Thymus (tissue), 11 donors: ENCODE results near the gene PRKCA. TPM values are rescaled to one million over a fixed set of nuclear protein-coding genes. Genes with fewer than 3 reads are reported as not detected.
"Not testable (repeated sequence)": the region's sequence is repeated elsewhere in the genome, so short reads cannot be mapped to it uniquely, and the experiment has no call there.

Experiments used
- DNase-seq, 9 donors: peaks; one replicate each; pipeline ENCODE4 v3.0.0-alpha.2; 2013; ENCODE audit warnings: low spot score in 9 of 9, low read depth in 6 of 9, missing footprints in 1 of 9
- H3K27ac ChIP-seq, 2 donors: one replicate each; pipeline ENCODE4 v1.5.1; 2013; ENCODE audit warnings: control low read depth in 1 of 2, low read depth in 1 of 2, low read length in 1 of 2, mild to moderate bottlenecking in 1 of 2, moderate library complexity in 1 of 2
- H3K27me3 ChIP-seq, 2 donors: one replicate each; pipeline ENCODE4 v1.5.1; 2013; ENCODE audit warnings: low read length in 1 of 2; ENCODE audit not compliant: control insufficient read depth in 2 of 2, insufficient read depth in 1 of 2
- H3K36me3 ChIP-seq, 2 donors: one replicate each; pipeline ENCODE4 v1.5.1; 2013; ENCODE audit warnings: low read length in 1 of 2, mild to moderate bottlenecking in 1 of 2, moderate library complexity in 1 of 2; ENCODE audit not compliant: control insufficient read depth in 2 of 2, insufficient read depth in 2 of 2
- H3K4me1 ChIP-seq, 2 donors: one replicate each; pipeline ENCODE4 v1.5.1; 2013; ENCODE audit warnings: low read length in 2 of 2; ENCODE audit not compliant: control insufficient read depth in 2 of 2, insufficient read depth in 2 of 2
- H3K4me3 ChIP-seq, 2 donors: one replicate each; pipeline ENCODE4 v1.5.1; 2013; ENCODE audit warnings: low read length in 2 of 2, control low read depth in 1 of 2, mild to moderate bottlenecking in 1 of 2
- H3K9me3 ChIP-seq, 2 donors: one replicate each; pipeline ENCODE4 v1.5.1; 2013; ENCODE audit warnings: low read length in 1 of 2, mild to moderate bottlenecking in 1 of 2; ENCODE audit not compliant: control insufficient read depth in 2 of 2, insufficient read depth in 1 of 2
- WGBS: extraction: QIAGEN DNeasy Blood & Tissue Kit; methylation state at CpG from one replicate; pipeline ENCODE4 v1.1.7; 2013; 5-methylcytosine and 5-hydroxymethylcytosine counted together
- polyA plus RNA-seq: library from polyadenylated mRNA; stranded (reverse); fragments of 200-250 nt; gene quantifications from one replicate; pipeline ENCODE4 v1.2.3, GENCODE V29; 2013
- total RNA-seq: library from RNA; stranded (reverse); fragments of 120-200 nt; gene quantifications from one replicate; pipeline ENCODE4 v1.2.4, GENCODE V29; 2013
- donor health status: healthy.

PRKCA gene
- total and polyA plus RNA-seq, 2 donors = 2.7 to 3.2 TPM

DNA sequence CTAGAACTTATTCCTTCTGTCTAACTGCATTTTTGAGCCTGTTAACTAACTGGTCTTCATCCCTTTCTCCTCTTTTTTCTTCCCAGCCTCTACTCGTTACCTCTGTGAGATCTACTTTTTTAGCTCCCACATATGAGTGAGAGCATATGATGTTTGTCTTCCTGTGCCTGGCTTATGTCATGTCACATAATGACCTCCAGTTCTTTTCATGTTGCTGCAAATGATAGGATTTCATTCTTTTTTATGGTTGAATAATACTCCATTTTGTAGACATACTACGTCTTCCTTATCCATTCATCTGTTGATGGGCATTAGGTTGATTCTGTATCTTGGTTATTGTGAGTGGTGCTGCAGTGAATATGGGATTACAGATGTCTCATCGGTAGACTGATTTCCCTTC, 184.7 kb downstream of the PRKCA start:
- peaks cover 0 to 3% of the 10 kb centered on the region in 2 donors for H3K4me1 ChIP-seq
- H3K27me3 ChIP-seq = no peaks in the 10 kb centered on the region
- no peak overlapping the region for H3K4me3 ChIP-seq
- WGBS = 96% methylated on average over 3 of the region's 3 CpGs
- H3K9me3 ChIP-seq = no peaks in the 10 kb centered on the region
- no peak for DNase-seq
- no peak overlapping the region for H3K27ac ChIP-seq
- H3K36me3 ChIP-seq = no peaks in the 10 kb centered on the region

DNA sequence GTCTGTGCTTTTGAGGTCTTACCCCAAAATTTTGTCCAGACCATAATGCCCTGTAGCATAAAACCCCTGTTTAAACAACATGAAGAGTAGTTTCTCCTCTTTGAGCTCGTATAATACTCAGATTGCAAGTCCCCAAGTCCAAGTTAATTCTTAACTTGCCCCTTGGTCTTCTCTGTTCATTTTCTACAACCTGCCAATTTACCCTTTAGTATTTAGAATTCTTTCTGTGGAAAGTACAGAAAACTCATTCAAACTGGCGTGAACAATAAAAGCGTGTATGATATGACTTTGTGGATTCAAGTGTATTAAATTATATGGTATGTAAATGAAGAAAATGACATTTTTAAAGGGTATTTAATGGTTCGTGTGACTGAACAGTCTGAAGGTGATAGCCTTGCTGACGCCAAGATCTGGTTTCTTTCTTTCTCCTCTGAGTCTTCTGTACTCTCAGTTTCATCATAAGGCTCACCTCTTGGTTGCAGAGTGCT, 185.6 kb downstream of the PRKCA start:
- WGBS = 96% methylated on average over 5 of the region's 5 CpGs
- Histone ChIP-seq H3K27ac (no peak overlapping the region), H3K4me1 (peaks cover 0 to 3% of the 10 kb centered on the region in 2 donors)

DNA sequence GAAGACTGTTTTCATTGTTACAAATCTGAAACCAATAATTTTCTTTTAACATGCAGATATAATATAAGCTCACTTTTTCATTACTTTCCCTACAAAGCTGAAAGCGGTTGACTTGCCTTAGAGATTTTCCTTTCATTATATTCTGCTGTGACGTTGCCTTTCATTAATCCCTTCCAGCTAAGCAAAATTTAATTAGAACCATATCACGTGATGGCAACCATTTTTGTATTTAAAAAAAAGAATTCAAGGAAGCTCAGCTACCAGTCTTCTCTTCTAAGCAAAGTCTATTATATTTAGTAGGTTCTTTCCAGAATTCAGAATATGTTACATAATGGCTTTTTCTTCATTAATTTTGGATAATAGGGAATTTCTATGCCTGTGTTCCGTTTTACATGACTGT, 186.5 kb downstream of the PRKCA start:
- Histone ChIP-seq H3K4me1 (peaks cover 0 to 3% of the 10 kb centered on the region in 2 donors), H3K9me3 (no peaks in the 10 kb centered on the region), H3K4me3 (no peak overlapping the region), H3K36me3 (no peaks in the 10 kb centered on the region), H3K27ac (no peak overlapping the region), H3K27me3 (no peaks in the 10 kb centered on the region)
- no peak for DNase-seq
- 92% methylated on average over 4 of the region's 4 CpGs for WGBS

More for the DNA sequence above, 185.6 kb downstream of the PRKCA start:
- DNase-seq = no peak
- Histone ChIP-seq H3K9me3 (no peaks in the 10 kb centered on the region), H3K27me3 (no peaks in the 10 kb centered on the region), H3K4me3 (no peak overlapping the region), H3K36me3 (no peaks in the 10 kb centered on the region)

DNA sequence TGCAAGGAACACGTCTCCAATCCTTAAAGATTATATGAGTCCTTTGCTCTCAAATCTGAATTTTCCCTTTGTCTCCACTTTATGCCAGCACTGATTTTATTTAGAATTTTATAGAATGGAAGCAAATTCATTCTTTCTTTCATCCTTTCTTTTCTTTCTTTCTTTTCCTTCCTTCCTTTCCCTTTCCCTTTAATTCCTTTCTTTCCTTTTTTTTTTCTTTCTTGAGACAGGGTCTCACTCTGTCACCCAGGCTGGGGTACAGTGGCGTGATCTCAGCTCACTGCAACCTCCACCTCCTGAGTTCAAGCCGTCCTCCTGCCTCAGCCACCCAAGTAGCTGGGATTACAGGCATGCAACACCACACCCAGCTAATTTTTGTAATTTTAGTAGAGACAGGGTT, 187.2 kb downstream of the PRKCA start:
- not testable (repeated sequence) for H3K4me1 ChIP-seq, H3K4me3 ChIP-seq, H3K9me3 ChIP-seq, DNase-seq, H3K27ac ChIP-seq, H3K27me3 ChIP-seq, H3K36me3 ChIP-seq
- WGBS = 95% methylated on average over 3 of the region's 3 CpGs

DNA sequence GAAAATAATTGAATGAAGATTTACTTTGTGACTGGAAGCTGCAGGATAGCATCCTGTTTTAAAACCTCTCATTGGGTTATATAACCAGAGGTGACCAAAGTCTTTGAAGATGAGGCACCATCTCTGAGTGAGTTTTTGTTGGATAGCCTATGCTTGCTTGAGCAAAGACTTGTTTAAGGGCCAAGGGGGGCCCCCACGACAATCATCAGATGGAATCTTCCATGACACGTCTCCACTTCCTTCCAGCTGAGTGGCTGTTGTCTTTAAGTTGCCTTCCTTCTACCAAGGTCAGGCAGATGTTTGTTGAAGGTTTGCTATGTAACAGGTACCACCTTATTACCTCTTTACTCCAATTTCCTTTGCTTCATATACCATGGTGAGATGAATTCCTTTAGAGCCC, 188.8 kb downstream of the PRKCA start:
- Histone ChIP-seq H3K27me3 (no peaks in the 10 kb centered on the region), H3K4me3 (no peak overlapping the region), H3K36me3 (no peaks in the 10 kb centered on the region), H3K27ac (no peak overlapping the region), H3K9me3 (no peaks in the 10 kb centered on the region), H3K4me1 (peaks cover 0 to 3% of the 10 kb centered on the region in 2 donors)
- DNase-seq = peak in 4 of 9 donors; percentile 16 to 59 (median 25)
- WGBS = 75% methylated on average over 2 of the region's 2 CpGs

DNA sequence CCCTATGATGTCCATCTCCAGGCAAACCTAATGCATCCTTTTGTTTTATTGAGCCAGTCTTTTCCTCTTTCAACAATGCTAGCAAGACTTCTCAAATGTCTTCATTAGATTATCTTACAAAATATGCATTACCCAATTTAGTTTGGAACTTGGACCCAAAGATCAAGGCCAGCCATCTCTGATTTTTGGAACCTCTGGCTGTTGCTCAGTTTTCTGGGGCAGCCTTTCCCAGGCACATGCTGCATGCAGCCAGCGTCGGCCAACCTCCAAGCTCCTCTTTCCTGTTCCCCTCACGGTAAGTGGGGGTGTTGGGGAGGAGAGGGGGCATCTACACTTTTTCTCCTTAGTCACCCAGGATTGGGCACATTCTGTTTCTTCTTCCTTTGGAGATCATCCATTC, 189.3 kb downstream of the PRKCA start:
- no peaks in the 10 kb centered on the region for H3K27me3 ChIP-seq
- H3K4me3 ChIP-seq = no peak overlapping the region
- H3K27ac ChIP-seq = no peak overlapping the region
- no peaks in the 10 kb centered on the region for H3K36me3 ChIP-seq
- WGBS = 98% methylated on average over 3 of the region's 3 CpGs
- peaks cover 0 to 3% of the 10 kb centered on the region in 2 donors for H3K4me1 ChIP-seq
- H3K9me3 ChIP-seq = no peaks in the 10 kb centered on the region
- DNase-seq = no peak

DNA sequence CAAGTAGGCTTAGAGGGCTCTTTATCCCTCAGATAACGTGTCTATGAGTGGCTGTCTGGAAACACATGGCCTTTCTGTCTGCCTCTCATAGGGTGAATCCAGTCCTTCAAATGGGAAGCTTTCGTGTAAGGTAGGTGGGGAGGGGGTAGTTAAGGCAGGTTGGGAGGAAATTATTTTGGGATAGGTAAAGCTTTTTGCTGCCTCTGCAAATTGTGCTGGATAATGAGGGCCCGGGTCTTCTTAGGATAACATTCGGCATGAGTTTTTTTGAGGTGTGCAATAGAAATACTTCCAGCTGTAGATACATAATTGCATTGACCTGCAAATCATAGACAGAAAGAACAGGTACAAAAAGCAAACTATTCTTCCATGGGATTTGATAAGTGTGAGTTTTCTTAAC, 189.7 kb downstream of the PRKCA start:
- no peak overlapping the region for H3K27ac ChIP-seq
- no peaks in the 10 kb centered on the region for H3K9me3 ChIP-seq
- WGBS = 95% methylated on average over 4 of the region's 4 CpGs
- H3K4me1 ChIP-seq = peaks cover 0 to 3% of the 10 kb centered on the region in 2 donors
- DNase-seq = no peak
- H3K4me3 ChIP-seq = no peak overlapping the region
- no peaks in the 10 kb centered on the region for H3K27me3 ChIP-seq
- no peaks in the 10 kb centered on the region for H3K36me3 ChIP-seq

DNA sequence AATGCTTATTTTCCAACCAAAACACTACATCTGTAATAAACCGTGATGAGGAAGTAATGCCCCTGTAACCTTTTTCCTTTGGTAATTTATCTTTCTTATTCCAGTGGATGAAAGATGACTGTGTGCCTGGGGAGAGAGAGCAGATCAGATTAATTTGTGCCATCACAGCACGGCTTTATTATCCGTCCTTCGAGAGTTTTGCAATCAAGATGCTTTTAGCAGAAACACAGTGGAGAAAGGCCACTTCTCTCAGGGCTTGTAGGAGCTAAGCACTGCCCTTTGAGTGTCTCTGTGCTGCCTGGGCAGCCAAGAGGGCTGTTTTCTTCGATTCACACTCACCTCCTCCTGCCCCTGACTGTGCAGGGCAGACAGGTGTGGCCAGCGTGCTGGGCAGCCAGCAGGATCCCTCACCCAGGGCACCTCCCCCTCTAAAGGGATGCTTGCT, 190.2 kb downstream of the PRKCA start:
- no peak overlapping the region for H3K4me3 ChIP-seq
- H3K4me1 ChIP-seq = peaks cover 0 to 3% of the 10 kb centered on the region in 2 donors
- no peaks in the 10 kb centered on the region for H3K36me3 ChIP-seq
- H3K27ac ChIP-seq = no peak overlapping the region
- H3K9me3 ChIP-seq = no peaks in the 10 kb centered on the region
- no peak for DNase-seq
- WGBS = 63% methylated on average over 6 of the region's 6 CpGs
- no peaks in the 10 kb centered on the region for H3K27me3 ChIP-seq

DNA sequence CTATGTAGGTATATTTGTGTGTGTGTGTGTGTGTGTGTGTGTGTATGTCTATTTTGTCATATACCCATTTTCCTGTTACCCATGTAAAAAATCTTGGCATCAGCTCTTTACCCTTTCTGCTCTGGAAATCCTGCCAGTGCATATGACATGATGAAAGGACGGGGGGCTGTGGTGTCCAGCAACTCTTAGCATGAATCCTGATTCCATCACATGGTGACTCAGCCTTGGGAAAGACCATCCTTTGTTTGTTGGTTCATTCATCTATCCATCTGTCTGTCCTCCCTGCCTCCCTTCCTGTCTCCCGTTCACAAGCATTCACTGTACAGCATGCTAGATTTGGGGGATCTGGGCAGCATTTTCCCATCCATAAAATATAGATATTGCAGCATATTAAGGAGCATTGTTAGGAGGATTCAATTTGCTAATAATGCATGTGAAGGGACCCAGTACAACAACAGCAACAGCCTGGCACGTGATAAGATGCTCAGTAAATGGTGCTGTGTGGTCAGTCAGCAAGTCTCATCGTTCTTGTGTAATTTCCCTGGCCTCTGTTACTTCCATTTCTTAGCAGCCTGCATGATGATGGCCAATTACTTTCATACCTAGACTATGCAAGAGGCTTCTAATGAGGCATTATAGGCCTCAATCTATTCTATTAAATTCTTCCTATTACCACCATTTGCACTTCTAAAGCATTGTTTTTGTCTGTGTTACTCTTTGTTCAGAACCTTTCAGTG, 191.0 kb downstream of the PRKCA start:
- Histone ChIP-seq H3K4me3 (no peak overlapping the region), H3K36me3 (no peaks in the 10 kb centered on the region), H3K9me3 (no peaks in the 10 kb centered on the region), H3K4me1 (peaks cover 0 to 3% of the 10 kb centered on the region in 2 donors), H3K27ac (no peak overlapping the region), H3K27me3 (no peaks in the 10 kb centered on the region)
- no peak for DNase-seq
- 86% methylated on average over 4 of the region's 4 CpGs for WGBS
